IMR-90 (cell line): ENCODE data around the gene FAM204A. TPM values are rescaled to one million over a fixed set of nuclear protein-coding genes. Genes with fewer than 3 reads are reported as not detected.
A peak's percentile ranks its signal among the peaks of the same experiment; 100 is the strongest.

Experiments
- ATAC-seq: fragments of 200-7000 bp; cut with Tn5 transposase; 2 replicates; pipeline ENCODE4 v1.9.1; 2020; ENCODE audit warnings: low read depth, mild to moderate bottlenecking, moderate library complexity
- BruUV-seq: library from RNA; stranded (reverse); fragments of 400-500 nt; replicated peaks from 2 replicates; lab custom pipeline; 2021; lab: Mats Ljungman, UMichigan
- CTCF ChIA-PET: fragments of 300-600 bp; formaldehyde crosslinking; extraction: SDS; loops from one replicate; lab custom pipeline; 2021; ENCODE audit warnings: antibody characterized with exemption; lab: Yijun Ruan, JAX
- POLR2A ChIA-PET: fragments of 300-600 bp; sonication (Branson Sonifier 250); formaldehyde crosslinking; loops from one replicate; lab custom pipeline; 2022; ENCODE audit warnings: antibody characterized with exemption; ENCODE audit not compliant: unreplicated experiment; lab: Charles Lee
- DNase-seq: peaks from one replicate; pipeline ENCODE4 v3.0.0; 2013
- H2AFZ ChIP-seq: replicated peaks from 2 replicates; pipeline ENCODE3; 2013; ENCODE audit warnings: low read length, mild to moderate bottlenecking; ENCODE audit not compliant: poor library complexity
- H2AK5ac ChIP-seq: 2 replicates; pipeline ENCODE4 v1.6.1; 2013; ENCODE audit warnings: low read depth, low read length, inconsistent platforms
- H2AK9ac ChIP-seq: replicated peaks from 2 replicates; pipeline ENCODE3; 2013; ENCODE audit warnings: mild to moderate bottlenecking, low read depth, low read length, moderate library complexity; ENCODE audit not compliant: poor library complexity
- H2BK120ac ChIP-seq: 2 replicates; pipeline ENCODE4 v1.6.1; 2013; ENCODE audit warnings: low read depth, low read length, inconsistent platforms
- H2BK15ac ChIP-seq: 3 replicates; pipeline ENCODE4 v1.6.1; 2013; ENCODE audit warnings: low read depth, low read length, inconsistent platforms
- H2BK20ac ChIP-seq: 2 replicates; pipeline ENCODE4 v1.6.1; 2013; ENCODE audit warnings: low read depth, mild to moderate bottlenecking, inconsistent platforms, low read length, moderate library complexity
- H2BK5ac ChIP-seq: 2 replicates; pipeline ENCODE4 v1.6.1; 2013; ENCODE audit warnings: mild to moderate bottlenecking, low read depth, low read length, inconsistent platforms; ENCODE audit not compliant: poor library complexity, severe bottlenecking
- H3K14ac ChIP-seq: replicated peaks from 2 replicates; pipeline ENCODE4 v1.6.1; 2013; ENCODE audit warnings: low read depth, low read length, inconsistent platforms
- H3K18ac ChIP-seq: 2 replicates; pipeline ENCODE4 v1.6.1; 2013; ENCODE audit warnings: low read depth, low read length, control low read depth
- H3K23ac ChIP-seq: 2 replicates; pipeline ENCODE4 v1.6.1; 2013; ENCODE audit warnings: low read depth, low read length, inconsistent platforms
- H3K27ac ChIP-seq: 2 replicates; pipeline ENCODE4 v1.5.1; 2013; ENCODE audit warnings: mild to moderate bottlenecking, control low read depth, low read length; ENCODE audit not compliant: insufficient read depth
- H3K27me3 ChIP-seq: 2 replicates; pipeline ENCODE4 v1.6.1; 2013; ENCODE audit warnings: low read length; ENCODE audit not compliant: control insufficient read depth, insufficient read depth
- H3K36me3 ChIP-seq: 2 replicates; pipeline ENCODE4 v1.6.1; 2013; ENCODE audit warnings: low read length, mixed read lengths; ENCODE audit not compliant: control insufficient read depth, insufficient read depth
- H3K4ac ChIP-seq: 2 replicates; pipeline ENCODE4 v1.6.1; 2013; ENCODE audit warnings: low read depth, low read length, inconsistent platforms
- H3K4me1 ChIP-seq: 2 replicates; pipeline ENCODE4 v1.6.1; 2013; ENCODE audit warnings: low read length, mixed read lengths; ENCODE audit not compliant: control insufficient read depth, insufficient read depth
- H3K4me2 ChIP-seq: 2 replicates; pipeline ENCODE4 v1.6.1; 2013; ENCODE audit warnings: low read depth, mild to moderate bottlenecking, control low read depth, low read length, moderate library complexity
- H3K4me3 ChIP-seq: 2 replicates; pipeline ENCODE4 v1.5.1; 2013; ENCODE audit warnings: low read depth, mild to moderate bottlenecking, control low read depth, low read length, moderate library complexity; ENCODE audit not compliant: insufficient read depth
- H3K56ac ChIP-seq: 2 replicates; pipeline ENCODE4 v1.6.1; 2013; ENCODE audit warnings: low read length, inconsistent platforms; ENCODE audit not compliant: insufficient read depth; ENCODE audit errors: extremely low read depth
- H3K79me1 ChIP-seq, 2 experiments: 2 replicates each; pipeline ENCODE4 v1.6.1; 2013; ENCODE audit warnings: low read length in 2 of 2, inconsistent platforms in 1 of 2, low read depth in 1 of 2
- H3K9ac ChIP-seq: 2 replicates; pipeline ENCODE4 v1.6.1; 2013; ENCODE audit warnings: low read depth, low read length, control low read depth
- H3K9me1 ChIP-seq: 2 replicates; pipeline ENCODE4 v1.6.1; 2013; ENCODE audit warnings: low read length, inconsistent platforms; ENCODE audit not compliant: insufficient read depth
- H3K9me3 ChIP-seq: 2 replicates; pipeline ENCODE4 v1.6.1; 2013; ENCODE audit warnings: low read length; ENCODE audit not compliant: control insufficient read depth, insufficient read depth
- H4K20me1 ChIP-seq: 2 replicates; pipeline ENCODE4 v1.6.1; 2013; ENCODE audit warnings: low read length, inconsistent platforms; ENCODE audit not compliant: insufficient read depth
- H4K5ac ChIP-seq: 2 replicates; pipeline ENCODE4 v1.6.1; 2013; ENCODE audit warnings: mild to moderate bottlenecking, low read depth, low read length, control low read depth
- H4K8ac ChIP-seq, 2 experiments: 2 replicates each; pipeline ENCODE4 v1.6.1; 2013; ENCODE audit warnings: low read depth in 2 of 2, low read length in 2 of 2, control low read depth in 1 of 2, inconsistent platforms in 1 of 2
- H4K91ac ChIP-seq: 2 replicates; pipeline ENCODE4 v1.6.1; 2013; ENCODE audit warnings: low read depth, low read length, inconsistent platforms; ENCODE audit not compliant: insufficient read depth
- CEBPB ChIP-seq: IDR thresholded peaks from 2 replicates; pipeline ENCODE4 v1.6.1; 2012; ENCODE audit warnings: low read depth, low read length, improper control_type of control experiment
- FOS ChIP-seq: fragments of 150-350 bp; IDR thresholded peaks from 2 replicates; pipeline ENCODE4 v1.6.1; 2016; ENCODE audit warnings: low read depth, low read length
- MXI1 ChIP-seq: IDR thresholded peaks from 2 replicates; pipeline ENCODE4 v1.6.1; 2012; ENCODE audit warnings: low read depth, mild to moderate bottlenecking, low read length, moderate library complexity, borderline replicate concordance
- RAD21 ChIP-seq: IDR thresholded peaks from 2 replicates; pipeline ENCODE4 v1.6.1; 2012; ENCODE audit warnings: low read length, improper control_type of control experiment
- RFX5 ChIP-seq: IDR thresholded peaks from 2 replicates; pipeline ENCODE4 v1.8.0; 2012; ENCODE audit warnings: low read depth, mild to moderate bottlenecking, low read length, moderate library complexity
- SMC3 ChIP-seq: fragments of 150-350 bp; IDR thresholded peaks from 2 replicates; pipeline ENCODE4 v1.6.1; 2016; ENCODE audit warnings: low read depth, mild to moderate bottlenecking, antibody characterized with exemption, low read length, moderate library complexity
- USF2 ChIP-seq: fragments of 150-350 bp; IDR thresholded peaks from 2 replicates; pipeline ENCODE4 v1.6.1; 2017; ENCODE audit warnings: mild to moderate bottlenecking, antibody characterized with exemption, low read length, low read depth
- WGBS, 2 experiments: methylation state at CpG; one replicate each; pipeline versions ENCODE4 v1.1.5 to v1.1.7; 2013; ENCODE audit warnings: missing lambda C conversion rate in 2 of 2; ENCODE audit not compliant: insufficient read length in 1 of 2; ENCODE audit errors: extremely low coverage in 2 of 2; 5-methylcytosine and 5-hydroxymethylcytosine counted together
- dilution Hi-C: fragments of 300-500 bp; cut with HindIII; formaldehyde crosslinking; loops from one replicate; pipeline ENCODE4 v1.14.3; 2018; ENCODE audit warnings: low sequenced_read_pairs; ENCODE audit not compliant: unreplicated experiment
- in situ Hi-C: fragments of 300-500 bp; cut with MboI; formaldehyde crosslinking; loops from 3 replicates; pipeline ENCODE4 v1.14.3; 2019; ENCODE audit warnings: low sequenced_read_pairs, inconsistent platforms, mixed read lengths
- intact Hi-C: fragments of 100-400 bp; cut with micrococcal nuclease; formaldehyde crosslinking; loops from 2 replicates; pipeline ENCODE4 v1.10.0; 2022
- polyA plus RNA-seq, 3 experiments: library from polyadenylated mRNA; depleted of rRNA; stranded (reverse); fragments of >200 nt; gene quantifications; 2 replicates each; pipeline ENCODE4 v1.2.3, GENCODE V29; 2012; ENCODE audit warnings: low replicate concordance in 1 of 3
- total RNA-seq: library from RNA; depleted of rRNA; stranded (reverse); fragments of >200 nt; gene quantifications from 2 replicates; pipeline ENCODE4 v1.2.3, GENCODE V29; 2012

Gene FAM204A
- total and polyA plus RNA-seq, 2 of the 4 experiments (the other 2 are of a cell fraction), result 23.6 to 54.3 TPM

GRCh38 chr10:118332948-118333710, 9.0 kb downstream of the FAM204A start:
- ATAC-seq (peak; percentile 59), DNase-seq (peak; percentile 5)
- H3K9ac ChIP-seq, result no peak overlapping the region
- no peak overlapping the region for H2BK120ac ChIP-seq
- H2BK20ac ChIP-seq, result no peak overlapping the region
- no peak overlapping the region for H4K5ac ChIP-seq
- no peak overlapping the region for H4K8ac ChIP-seq
- H2AK9ac ChIP-seq, result no peak overlapping the region
- TF ChIP-seq CEBPB, result no peak
- TF ChIP-seq USF2, result no peak
- no peak for TF ChIP-seq FOS
- TF ChIP-seq RFX5, result no peak
- no peak for TF ChIP-seq RAD21
- TF ChIP-seq MXI1, result no peak
- TF ChIP-seq SMC3, result no peak
- H3K27me3 ChIP-seq, result no peaks in the 10 kb centered on the region
- BruUV-seq, result no TSS peak
- peaks cover 19% of the 10 kb centered on the region for H3K36me3 ChIP-seq
- H4K20me1 ChIP-seq, result no peaks in the 10 kb centered on the region; the same call in 1 of the 2 replicates
- H3K9me1 ChIP-seq, result no peaks in the 10 kb centered on the region
- no peak overlapping the region for H3K4me3 ChIP-seq
- no peak overlapping the region for H4K91ac ChIP-seq
- in situ Hi-C loops (no loop called here), dilution Hi-C loops (no loop called here), intact Hi-C loops (no loop called here)
- no peak overlapping the region for H3K56ac ChIP-seq
- H2BK5ac ChIP-seq, result no peak overlapping the region
- H3K18ac ChIP-seq, result no peak overlapping the region
- H2BK15ac ChIP-seq, result no peak overlapping the region
- H3K23ac ChIP-seq, result no peak overlapping the region
- H3K4me2 ChIP-seq, result no peak overlapping the region
- no peak overlapping the region for H3K27ac ChIP-seq
- CTCF ChIA-PET, result no interaction called here
- H3K4me1 ChIP-seq, result no peaks in the 10 kb centered on the region
- H2AK5ac ChIP-seq, result no peak overlapping the region
- POLR2A ChIA-PET, result no interaction called here
- no peaks in the 10 kb centered on the region for H3K9me3 ChIP-seq
- peaks cover 7 to 8% of the 10 kb centered on the region in 2 experiments for H3K79me1 ChIP-seq
- no peak overlapping the region for H2AFZ ChIP-seq
- no peak overlapping the region for H3K14ac ChIP-seq
- H3K4ac ChIP-seq, result no peak overlapping the region
- no CpG with 5 or more reads among the region's 4 CpGs for WGBS, 2 experiments
